ELF-1 (cell line): ENCODE data around the gene PIK3CB.
"Not testable (repeated sequence)": the region's sequence is repeated elsewhere in the genome, so short reads cannot be mapped to it uniquely, and the experiment has no call there.

ENCODE experiments used
- DNase-seq: peaks from one replicate; pipeline ENCODE4 v3.0.0-alpha.2; 2016; ENCODE audit warnings: low read depth, low spot score

The PIK3CB gene

DNA sequence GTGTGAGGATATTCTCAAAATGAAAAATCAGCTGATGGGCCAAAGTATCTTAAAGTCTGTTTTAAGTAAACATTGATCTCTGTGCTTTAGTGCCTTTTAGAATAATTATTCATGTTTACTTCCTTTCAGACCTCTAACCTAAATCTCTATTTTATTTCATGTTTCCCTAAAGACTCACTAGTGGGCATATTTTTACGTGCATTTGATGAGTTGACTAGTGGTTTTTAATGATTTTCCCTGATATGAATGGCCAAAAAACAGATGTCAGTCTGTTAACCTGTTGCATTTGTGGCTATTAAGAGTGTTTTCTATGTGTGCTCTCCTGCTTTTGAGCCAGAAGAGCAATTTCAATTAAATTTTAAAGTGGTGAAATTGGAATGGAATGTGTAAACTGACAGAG, 219.3 kb downstream of the PIK3CB start:
- no peak for DNase-seq

DNA sequence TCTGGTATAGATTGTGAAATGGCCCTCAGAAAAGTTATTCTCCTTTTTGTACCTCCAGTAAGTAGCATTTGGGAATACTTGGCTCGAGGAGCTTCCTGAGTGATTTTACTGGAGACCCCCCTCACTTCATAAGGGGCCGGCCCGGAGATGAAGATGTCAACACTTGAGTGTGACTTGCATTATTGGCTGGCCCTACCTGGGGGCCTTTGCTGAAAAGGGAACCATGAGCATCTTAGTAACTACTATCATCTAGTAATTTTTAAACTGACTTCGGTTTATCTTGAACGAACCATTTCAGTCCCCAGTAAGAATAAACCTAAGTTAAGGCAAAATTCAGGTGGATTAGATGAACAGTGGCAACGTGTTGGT, 224.8 kb downstream of the PIK3CB start:
- DNase-seq, result no peak

- peak; percentile 85 for DNase-seq
Measured at GRCh38 chr3:138608322-138609135, 226.2 kb downstream of the PIK3CB start, which contains the start of gene FAIM. Gene FAIM, plus strand, starts transcription at chr3:138608771. Its CDS starts 10,956 bp downstream, at chr3:138619727.

DNA sequence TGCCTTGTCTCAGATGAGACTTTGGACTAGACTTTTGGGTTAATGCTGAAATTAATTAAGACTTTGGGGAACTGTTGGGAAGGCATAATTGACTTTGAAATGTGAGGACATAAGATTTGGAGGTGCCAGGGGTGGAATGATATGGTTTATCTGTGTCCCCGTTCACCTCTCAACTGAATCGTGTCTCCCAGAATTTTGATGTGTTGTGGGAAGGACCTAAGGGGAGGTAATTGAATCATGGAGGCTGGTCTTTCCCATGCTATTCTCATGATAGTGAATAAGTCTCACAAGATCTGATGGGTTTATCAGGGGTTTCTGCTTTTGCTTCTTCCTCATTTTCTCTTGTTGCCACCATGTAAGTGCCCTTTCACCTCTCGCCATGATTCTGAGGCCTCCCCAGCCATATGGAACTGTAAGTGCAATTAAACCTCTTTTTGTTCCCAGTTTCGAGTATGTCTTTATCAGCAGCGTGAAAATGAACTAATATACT, 230.6 kb downstream of the PIK3CB start:
- DNase-seq, result not testable (repeated sequence)
